NB4 (cell line): ENCODE data around the gene AMPH.
"Not testable (repeated sequence)": the region's sequence is repeated elsewhere in the genome, so short reads cannot be mapped to it uniquely, and the experiment has no call there.

Source experiments
- MYC ChIP-seq: IDR thresholded peaks from 2 replicates; pipeline ENCODE4 v1.6.1; 2011; ENCODE audit warnings: low read depth, low read length
- POLR2A ChIP-seq: IDR thresholded peaks from 2 replicates; pipeline ENCODE4 v1.6.1; 2011; ENCODE audit warnings: mild to moderate bottlenecking; ENCODE audit not compliant: insufficient read length; ENCODE audit errors: extremely low read depth
- TF ChIP-seq, protein P1 (sequence below): IDR thresholded peaks from one replicate; pipeline ENCODE4 v1.5.1; 2012; ENCODE audit warnings: low read depth, low read length

DNA sequence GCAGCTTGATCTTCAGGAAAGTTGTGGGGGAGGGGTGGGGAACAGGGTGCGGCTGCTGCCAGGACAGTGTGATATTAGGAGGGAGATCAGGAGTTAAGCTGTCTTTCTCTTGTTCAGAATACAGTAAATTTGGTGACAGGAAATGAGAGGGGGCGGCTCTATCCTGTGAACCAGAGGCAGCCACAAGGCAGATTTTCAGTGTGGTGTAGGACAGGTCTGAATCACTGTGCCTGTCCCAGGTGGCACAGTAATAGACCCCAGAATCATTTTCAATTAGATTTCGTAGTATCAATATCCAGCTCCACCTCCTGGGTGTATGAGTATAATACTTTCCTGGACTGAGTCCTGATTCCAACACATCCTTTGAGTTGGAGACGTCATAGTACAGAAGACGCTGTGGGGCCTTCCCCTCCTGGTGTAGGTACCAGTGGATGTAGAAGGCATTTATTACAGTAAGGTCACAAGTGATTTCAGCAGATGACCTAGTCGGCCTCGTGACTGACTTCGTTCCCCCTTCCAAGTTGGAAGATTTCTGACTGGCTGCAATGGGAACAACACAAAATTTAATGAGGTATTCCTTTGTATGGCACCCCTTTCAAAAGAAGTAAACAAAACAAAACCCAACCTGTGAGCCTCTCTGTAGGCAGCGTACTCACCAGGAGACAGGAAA lies 281.9 kb downstream of the AMPH start:
- TF ChIP-seq POLR2A, MYC: not testable (repeated sequence)
- TF ChIP-seq, protein P1, sequence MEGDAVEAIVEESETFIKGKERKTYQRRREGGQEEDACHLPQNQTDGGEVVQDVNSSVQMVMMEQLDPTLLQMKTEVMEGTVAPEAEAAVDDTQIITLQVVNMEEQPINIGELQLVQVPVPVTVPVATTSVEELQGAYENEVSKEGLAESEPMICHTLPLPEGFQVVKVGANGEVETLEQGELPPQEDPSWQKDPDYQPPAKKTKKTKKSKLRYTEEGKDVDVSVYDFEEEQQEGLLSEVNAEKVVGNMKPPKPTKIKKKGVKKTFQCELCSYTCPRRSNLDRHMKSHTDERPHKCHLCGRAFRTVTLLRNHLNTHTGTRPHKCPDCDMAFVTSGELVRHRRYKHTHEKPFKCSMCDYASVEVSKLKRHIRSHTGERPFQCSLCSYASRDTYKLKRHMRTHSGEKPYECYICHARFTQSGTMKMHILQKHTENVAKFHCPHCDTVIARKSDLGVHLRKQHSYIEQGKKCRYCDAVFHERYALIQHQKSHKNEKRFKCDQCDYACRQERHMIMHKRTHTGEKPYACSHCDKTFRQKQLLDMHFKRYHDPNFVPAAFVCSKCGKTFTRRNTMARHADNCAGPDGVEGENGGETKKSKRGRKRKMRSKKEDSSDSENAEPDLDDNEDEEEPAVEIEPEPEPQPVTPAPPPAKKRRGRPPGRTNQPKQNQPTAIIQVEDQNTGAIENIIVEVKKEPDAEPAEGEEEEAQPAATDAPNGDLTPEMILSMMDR = not testable (repeated sequence)
